Stimulated activated CD4-positive, alpha-beta T cell treated with anti-CD3 and anti-CD28 coated beads, Interleukin-1b, Interleukin-23, amount 100 ng/mL, for 1 hour (primary cell): Measurements from ENCODE around the gene UGT2B28.
"Not testable (repeated sequence)": the region's sequence is repeated elsewhere in the genome, so short reads cannot be mapped to it uniquely, and the experiment has no call there.

Experiments used
- DNase-seq, 2 donors: peaks; one replicate each; pipeline ENCODE4 v3.0.0-alpha.2; 2020; ENCODE audit warnings: low read depth in 2 of 2

The UGT2B28 gene

GRCh38 chr4:69280081-69280480 is at the start of gene UGT2B28:
UGT2B28 (plus strand) TSS chr4:69280475; CDS start chr4:69280501, 26 bp downstream.
- DNase-seq: not testable (repeated sequence)

GRCh38 chr4:69239092-69239491 is 41.2 kb upstream of the UGT2B28 start:
- DNase-seq: no peak

DNA sequence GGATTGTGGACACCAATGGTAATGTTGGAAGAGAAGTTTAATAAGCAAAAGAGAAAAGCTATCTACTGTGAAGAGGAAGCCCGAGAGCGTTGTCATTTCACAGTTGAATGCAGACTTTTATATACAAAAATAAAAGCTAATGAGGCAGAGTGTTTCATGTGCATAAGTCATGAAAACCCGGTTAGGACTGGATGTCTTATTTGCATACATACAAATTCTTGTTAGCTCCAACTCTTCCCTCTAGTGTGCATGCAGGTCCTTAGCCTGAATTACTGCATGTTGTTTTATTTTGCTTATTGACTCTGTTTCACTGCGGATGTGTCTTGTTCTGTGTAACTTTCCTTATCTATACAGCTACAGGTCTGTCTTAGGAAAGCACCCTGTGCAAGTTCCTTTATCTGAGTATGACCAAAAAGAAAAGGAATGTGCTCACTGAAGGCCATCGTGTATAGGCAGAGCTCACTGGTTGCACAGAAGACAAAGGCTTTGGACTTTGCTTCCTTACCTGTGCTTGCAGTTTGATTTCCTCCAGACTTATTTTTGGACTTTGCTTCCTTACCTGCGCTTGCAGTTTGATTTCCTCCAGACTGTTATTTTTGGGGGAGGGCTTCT is 40.6 kb upstream of the UGT2B28 start:
- no peak for DNase-seq

GRCh38 chr4:69240787-69241186 is 39.5 kb upstream of the UGT2B28 start:
- DNase-seq: not testable (repeated sequence)

DNA sequence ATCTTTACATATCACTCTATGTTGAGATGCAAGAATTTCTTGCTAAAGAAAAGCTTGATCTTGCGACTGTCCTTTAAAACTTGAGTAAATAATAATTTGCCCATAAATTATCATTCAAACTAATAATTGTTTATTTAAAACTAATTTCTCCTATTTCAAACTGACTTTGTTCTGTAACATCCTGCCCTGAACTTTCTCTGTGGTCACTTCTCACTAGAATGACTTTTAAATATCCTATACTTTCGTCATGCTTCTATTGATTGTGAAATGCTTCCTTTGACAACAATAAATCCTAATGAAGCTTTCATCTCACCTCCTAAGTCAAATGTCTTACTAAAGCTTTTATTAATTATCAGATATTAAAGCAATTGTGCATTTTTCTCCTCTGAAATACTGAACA is 38.5 kb upstream of the UGT2B28 start:
- DNase-seq: not testable (repeated sequence)

DNA sequence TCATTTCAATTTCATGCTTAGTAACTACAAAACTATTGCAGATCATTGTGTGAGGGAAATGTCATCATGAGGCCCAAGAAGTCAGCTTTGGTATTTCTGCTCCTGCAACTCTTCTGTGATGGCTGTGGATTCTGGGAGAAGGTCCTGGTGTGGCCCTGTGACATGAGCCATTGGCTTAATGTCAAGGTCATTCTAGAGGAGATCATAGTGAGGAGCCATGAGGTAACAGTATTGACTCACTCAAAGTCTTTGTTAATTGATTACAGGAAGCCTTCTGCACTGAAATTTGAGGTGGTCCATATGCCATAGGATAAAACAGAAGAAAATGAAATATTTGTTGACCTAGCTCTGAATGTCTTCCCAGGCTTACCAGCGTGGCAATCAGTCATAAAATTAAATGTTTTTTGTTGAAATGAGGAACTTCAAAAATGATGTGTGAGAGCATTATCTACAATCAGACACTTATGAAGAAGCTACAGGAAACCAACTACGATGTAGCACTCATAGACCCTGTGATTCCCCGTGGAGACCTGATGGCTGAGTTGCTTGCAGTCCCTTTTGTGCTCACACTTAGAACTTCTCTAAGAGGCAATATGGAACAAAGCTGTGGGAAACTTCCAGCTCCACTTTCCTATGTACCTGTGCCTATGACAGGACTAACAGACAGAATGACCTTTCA is 37.6 kb upstream of the UGT2B28 start:
- DNase-seq: not testable (repeated sequence)

DNA sequence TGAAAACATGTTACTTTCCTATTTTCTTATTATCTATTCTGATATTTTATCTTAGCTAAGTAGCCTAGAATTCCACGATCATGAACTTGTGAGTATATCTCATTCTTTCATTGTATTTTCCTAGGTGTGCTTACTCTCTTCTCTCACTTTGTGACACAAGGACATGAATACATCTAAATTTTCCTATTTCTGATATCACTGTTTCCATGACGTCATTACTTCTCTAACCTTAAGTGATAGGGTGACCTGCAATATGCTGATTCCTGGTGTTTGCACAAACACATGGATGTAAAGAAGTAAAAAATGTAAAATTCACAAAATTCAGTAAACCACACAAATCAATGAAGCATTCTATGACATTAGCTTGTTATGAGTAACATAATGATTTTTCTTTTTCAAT is 29.4 kb upstream of the UGT2B28 start:
- not testable (repeated sequence) for DNase-seq

GRCh38 chr4:69253147-69253772 is 27.0 kb upstream of the UGT2B28 start:
- not testable (repeated sequence) for DNase-seq

DNA sequence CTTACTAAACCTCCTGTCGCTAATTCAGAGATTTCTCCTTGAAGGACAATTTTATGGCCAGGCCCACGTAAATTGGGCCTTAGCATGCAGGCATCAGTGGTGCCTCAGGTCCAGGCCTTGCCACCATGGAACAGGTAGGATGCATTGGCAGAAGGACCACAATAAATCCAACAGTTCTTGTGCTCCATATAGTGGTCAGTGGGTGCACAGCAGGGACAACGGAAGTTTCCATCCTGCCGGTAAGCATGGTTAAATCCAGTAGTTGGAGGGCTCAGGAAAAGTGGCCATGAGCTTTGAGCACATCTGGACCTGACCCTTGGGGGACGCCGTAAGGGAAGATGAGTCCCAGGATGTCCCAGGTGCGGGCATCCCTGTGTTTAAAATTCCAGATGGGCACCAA is 11.7 kb upstream of the UGT2B28 start:
- not testable (repeated sequence) for DNase-seq

GRCh38 chr4:69296356-69296755 is 16.1 kb downstream of the UGT2B28 start:
- DNase-seq: not testable (repeated sequence)

GRCh38 chr4:69308426-69309033 is 28.3 kb downstream of the UGT2B28 start:
- DNase-seq: not testable (repeated sequence)

GRCh38 chr4:69309549-69310076 is 29.3 kb downstream of the UGT2B28 start:
- DNase-seq: not testable (repeated sequence)

DNA sequence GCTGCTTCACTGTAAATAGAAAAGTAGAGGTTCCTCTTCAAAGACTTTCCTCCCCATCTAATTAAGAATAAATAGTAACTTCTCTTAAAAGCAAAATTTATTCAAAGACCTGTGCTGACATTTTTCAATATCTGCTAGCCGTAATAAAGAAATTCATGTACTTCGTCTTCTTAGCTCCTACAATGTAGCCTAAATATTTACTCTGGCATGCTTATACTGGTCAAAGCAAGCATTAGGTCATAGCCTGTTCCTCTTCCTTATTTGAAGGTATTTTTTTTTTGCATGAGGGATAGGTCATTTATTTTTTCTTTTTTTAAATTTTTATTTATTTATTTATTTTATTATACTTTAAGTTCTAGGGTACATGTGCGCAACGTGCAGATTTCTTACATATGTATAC is 30.0 kb downstream of the UGT2B28 start:
- DNase-seq: not testable (repeated sequence)

DNA sequence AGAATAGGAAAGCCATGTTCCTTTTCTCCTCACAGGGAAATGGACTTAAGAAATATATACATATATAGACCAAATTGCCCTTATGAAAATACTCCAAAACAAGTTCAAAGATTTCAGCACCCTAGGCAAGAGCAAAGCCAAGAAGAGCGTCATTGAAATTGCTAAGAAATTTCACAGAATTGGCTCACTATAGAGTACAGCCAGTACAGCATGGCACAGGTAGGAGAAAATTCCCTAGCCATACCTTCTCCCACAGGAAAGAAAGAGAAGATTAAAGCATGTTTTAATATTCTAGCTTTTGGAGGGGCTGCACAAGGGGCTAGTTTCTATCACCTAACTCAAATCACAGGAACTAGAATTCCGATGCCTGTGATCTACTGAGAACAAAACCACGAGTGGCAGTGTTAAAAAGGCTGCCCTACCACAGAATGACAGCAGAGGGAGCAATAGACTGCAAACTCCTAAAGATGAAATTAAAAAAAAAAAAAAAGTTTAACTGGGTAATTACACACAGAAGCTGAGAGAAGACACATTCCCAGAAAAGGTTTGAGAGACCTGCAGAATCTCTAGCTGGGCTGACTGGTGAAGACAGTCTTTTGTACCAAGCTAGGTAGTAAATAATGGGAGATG is 37.5 kb downstream of the UGT2B28 start:
- not testable (repeated sequence) for DNase-seq

GRCh38 chr4:69321153-69321729 is 41.0 kb downstream of the UGT2B28 start:
- no peak for DNase-seq

DNA sequence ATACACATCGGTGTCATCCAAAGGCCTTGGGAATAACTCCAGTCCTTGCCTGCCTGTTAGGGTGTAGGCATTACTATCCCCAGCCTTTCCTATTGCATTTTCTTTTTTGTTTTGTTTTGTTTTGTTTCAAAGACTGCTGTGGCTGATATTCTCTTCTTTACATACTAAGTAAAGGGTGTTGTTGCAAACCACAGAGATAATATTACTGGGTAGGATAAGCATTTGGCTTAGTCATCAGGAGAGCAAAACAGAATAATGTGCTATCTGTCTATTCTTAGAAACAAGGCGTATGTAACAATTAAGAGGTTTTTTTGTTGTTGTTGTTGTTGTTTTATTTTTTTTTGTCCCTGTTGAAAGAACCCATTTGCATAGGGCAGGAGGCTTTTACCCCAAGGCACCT is 41.8 kb downstream of the UGT2B28 start:
- DNase-seq: no peak

GRCh38 chr4:69323284-69323683 is 43.0 kb downstream of the UGT2B28 start:
- DNase-seq: no peak

DNA sequence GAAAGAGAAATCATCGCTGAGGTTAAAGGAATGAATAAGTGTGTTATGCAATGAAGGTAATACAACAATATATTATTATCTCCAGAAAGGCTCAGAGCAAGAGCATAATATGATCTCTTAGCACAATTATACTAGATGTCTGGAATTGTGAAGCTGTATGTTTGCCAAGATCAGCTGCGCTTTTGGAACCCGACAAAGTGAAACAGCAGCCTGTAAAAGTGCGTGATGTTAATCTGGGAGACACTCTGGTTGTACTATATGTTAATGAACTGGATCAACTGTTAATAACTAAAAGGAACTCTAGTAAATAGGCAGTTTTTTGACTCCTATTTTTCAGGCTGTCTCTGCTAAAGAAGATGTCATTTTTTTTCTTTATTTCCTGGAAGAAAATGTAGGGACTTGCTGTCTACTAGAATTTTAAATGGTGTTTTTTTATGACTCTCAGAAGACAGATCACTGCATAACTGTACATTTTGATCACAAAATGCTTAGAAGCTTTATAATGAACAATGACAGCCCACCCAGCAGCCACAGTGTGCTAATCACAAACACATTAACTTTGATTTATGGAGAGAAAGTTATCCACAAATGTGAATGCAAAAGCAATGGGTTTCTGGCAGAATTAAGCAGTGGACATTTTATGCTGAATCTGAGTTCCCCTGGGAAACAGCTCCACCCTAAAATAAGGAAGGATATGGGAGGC is 50.2 kb downstream of the UGT2B28 start:
- DNase-seq: no peak

DNA sequence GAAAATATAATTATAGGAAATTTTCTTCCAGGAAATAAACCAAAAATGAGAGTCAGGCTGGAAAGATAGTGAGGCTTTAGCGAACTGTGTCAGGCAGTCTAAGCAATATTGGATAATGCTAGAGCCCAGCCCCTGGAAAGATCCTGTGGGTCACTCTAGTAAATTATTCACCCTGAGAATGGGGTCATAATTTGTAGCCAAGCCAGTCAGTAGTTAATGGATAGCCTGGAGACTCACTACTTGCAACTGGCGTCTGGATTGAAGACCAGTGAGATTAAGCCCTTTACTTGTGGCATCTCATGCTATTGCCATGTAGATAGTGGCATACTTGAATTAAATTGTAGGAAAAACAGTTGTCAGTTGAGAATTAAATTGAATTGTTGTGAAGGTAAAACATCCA is 51.0 kb downstream of the UGT2B28 start:
- DNase-seq: not testable (repeated sequence)

GRCh38 chr4:69335485-69335884 is 55.2 kb downstream of the UGT2B28 start:
- not testable (repeated sequence) for DNase-seq

DNA sequence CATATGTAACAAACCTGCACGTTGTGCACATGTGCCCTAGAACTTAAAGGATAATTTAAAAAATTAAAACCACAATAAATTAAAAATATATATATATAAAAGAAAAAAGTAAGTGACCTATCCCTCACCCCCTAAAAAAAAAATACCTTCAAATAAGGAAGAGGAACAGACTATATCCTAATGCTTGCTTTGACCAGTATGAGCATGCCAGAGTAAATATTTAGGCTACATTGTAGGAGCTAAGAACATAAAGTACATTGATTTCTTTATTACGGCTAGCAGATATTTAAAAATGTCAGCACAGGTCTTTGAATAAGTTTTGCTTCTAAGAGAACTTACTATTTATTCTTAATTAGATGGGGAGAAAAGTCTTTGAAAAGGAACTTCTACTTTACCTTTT is 62.8 kb downstream of the UGT2B28 start:
- not testable (repeated sequence) for DNase-seq
